GM12864 (cell line): ENCODE data around the gene C3orf20.

Experiments
- DNase-seq: peaks from one replicate; pipeline ENCODE4 v3.0.0-alpha.2; 2011; ENCODE audit warnings: low read depth
- H3K4me3 ChIP-seq: 2 replicates; pipeline ENCODE4 v1.5.1; 2011; ENCODE audit warnings: mild to moderate bottlenecking, low read depth, low read length, control low read depth
- TF ChIP-seq, protein P1 (sequence below): IDR thresholded peaks from 2 replicates; pipeline ENCODE4 v1.5.1; 2011; ENCODE audit warnings: low read depth, mild to moderate bottlenecking, moderate library complexity, low read length, control low read depth, inconsistent platforms; ENCODE audit errors: missing control alignments

C3orf20 gene

DNA sequence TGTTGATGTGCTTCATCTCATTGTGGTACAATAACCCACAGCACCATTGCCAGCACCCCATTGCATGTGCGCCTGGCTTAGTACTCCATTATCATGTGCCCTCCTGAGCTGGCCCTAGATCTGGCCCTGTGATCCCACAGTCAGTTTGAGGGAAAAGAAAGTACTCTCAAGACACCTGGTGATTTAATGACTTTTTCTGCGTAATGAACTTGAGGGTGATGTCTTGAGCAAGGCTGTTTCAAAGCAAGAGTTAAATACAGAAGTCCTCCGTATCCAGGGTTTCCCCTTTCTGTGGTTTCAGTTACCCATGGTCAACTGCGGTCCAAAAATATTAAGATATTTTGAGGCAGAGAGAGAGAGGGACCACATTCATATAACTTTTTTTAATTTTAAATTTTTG lies 16.3 kb downstream of the C3orf20 start:
- peak overlapping the region; percentile 5; the same call in 1 of the 2 replicates for H3K4me3 ChIP-seq
- DNase-seq = peak; percentile 60
- TF ChIP-seq, protein P1, sequence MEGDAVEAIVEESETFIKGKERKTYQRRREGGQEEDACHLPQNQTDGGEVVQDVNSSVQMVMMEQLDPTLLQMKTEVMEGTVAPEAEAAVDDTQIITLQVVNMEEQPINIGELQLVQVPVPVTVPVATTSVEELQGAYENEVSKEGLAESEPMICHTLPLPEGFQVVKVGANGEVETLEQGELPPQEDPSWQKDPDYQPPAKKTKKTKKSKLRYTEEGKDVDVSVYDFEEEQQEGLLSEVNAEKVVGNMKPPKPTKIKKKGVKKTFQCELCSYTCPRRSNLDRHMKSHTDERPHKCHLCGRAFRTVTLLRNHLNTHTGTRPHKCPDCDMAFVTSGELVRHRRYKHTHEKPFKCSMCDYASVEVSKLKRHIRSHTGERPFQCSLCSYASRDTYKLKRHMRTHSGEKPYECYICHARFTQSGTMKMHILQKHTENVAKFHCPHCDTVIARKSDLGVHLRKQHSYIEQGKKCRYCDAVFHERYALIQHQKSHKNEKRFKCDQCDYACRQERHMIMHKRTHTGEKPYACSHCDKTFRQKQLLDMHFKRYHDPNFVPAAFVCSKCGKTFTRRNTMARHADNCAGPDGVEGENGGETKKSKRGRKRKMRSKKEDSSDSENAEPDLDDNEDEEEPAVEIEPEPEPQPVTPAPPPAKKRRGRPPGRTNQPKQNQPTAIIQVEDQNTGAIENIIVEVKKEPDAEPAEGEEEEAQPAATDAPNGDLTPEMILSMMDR = no peak

DNA sequence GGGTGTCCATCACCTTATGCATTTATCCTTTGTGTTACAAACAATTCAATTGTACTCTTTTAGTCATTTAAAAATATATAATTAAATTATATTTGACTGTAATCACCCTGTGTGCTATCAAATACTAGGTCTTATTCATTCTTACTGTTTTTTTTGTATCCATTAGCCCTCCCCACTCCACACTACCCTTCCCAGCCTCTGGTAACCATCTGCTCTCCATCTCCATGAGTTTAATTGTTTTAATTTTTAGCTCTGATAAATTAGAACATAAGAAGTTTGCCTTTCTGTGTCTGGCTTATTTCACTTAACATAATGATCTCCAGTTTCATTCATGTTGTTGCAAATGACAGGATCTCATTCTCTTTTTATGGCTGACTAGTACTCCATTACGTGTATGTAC lies 16.8 kb downstream of the C3orf20 start:
- TF ChIP-seq, protein P1 = no peak
- H3K4me3 ChIP-seq = no peak overlapping the region
- DNase-seq = no peak

DNA sequence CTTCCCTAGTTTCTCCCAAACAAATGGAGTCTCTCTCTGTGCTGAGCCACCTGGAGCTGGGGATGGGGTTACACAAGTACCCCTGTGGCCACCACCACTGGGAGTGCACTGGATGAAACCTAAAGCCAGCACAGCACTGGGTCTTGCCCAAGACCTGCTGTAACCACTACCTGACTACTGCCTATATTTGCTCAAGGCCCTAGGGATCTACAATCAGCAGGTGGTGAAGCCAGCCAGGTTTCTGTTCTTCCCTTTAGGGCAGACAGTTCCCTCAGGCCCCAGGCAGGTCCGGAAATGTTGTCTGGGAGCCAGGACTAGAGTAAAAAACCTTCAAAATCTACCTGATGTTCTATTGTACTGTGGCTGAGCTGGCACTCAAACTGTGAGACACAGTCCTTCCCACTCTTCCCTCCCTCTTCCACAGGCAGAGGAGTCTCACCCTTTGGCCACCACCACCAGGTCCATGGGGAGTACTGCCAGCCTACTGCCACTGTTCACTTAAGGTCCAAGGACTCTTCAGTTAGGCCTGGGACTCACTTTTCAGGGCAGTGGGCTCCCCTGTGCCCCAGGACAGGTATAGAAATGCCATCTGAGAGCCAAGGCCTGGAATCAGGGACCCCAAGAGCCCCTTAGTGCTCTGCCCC lies 23.8 kb downstream of the C3orf20 start:
- H3K4me3 ChIP-seq = no peak overlapping the region
- TF ChIP-seq, protein P1 = no peak
- DNase-seq = no peak

DNA sequence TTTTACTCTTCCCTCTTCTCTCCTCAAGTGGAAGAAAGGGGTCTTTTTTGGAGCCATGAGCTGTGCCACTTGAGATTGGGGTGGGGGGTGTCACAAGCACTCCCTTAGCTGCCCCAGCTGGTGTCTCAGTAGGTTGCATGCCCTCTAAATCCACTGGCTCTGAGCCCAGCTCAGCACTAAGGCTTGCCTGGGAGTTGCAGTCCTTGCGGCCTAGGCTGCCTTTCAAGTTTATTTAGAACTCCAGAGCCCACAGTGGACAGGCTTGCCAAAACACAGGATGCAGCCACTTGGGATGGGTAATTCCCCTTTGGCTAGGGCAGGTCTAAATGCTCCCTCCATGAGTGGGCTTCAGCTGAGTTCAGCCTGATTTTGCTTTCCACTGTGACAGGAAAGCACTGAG lies 24.7 kb downstream of the C3orf20 start:
- DNase-seq = no peak
- H3K4me3 ChIP-seq = no peak overlapping the region
- TF ChIP-seq, protein P1 = no peak

DNA sequence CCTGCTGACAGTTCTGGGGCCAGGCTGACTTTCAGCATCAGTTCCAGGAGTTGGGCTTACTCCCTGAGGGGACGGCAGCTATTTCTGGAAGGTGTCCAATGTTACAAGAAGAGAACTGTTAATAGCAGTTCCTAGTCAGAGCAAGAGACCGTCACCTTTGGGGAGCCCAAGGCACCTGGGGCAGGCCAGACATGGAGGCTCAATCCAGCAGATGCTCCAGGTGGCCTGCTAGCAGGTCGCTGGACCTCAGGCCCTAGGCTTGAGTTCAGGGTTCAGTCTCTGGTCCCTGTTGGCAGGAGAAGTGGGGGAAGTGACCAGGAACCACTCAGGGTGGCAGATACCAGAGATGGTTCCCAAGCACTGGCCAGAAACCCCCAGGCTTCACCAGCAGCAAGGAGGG lies 25.9 kb downstream of the C3orf20 start:
- DNase-seq = no peak
- TF ChIP-seq, protein P1 = no peak
- no peak overlapping the region for H3K4me3 ChIP-seq

DNA sequence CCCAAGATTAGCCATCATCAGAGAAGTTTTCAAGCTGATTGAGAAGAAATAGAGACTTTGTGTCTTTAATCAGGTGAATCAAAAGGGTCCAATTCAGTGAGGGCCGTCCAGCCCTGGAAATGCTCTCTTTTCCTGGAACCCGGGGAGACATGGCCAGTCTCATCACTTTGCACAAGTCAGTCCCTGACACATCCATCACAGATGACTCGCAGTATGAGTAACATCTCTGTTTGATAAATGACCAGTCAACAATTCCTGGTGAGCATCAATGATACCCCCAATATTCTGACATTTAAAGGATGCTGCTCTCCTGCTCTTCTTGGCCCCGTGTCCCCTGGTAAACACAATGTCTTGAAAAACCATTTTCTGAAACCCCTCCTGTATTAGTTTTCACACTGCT lies 26.7 kb downstream of the C3orf20 start:
- H3K4me3 ChIP-seq = no peak overlapping the region
- TF ChIP-seq, protein P1 = no peak
- no peak for DNase-seq

DNA sequence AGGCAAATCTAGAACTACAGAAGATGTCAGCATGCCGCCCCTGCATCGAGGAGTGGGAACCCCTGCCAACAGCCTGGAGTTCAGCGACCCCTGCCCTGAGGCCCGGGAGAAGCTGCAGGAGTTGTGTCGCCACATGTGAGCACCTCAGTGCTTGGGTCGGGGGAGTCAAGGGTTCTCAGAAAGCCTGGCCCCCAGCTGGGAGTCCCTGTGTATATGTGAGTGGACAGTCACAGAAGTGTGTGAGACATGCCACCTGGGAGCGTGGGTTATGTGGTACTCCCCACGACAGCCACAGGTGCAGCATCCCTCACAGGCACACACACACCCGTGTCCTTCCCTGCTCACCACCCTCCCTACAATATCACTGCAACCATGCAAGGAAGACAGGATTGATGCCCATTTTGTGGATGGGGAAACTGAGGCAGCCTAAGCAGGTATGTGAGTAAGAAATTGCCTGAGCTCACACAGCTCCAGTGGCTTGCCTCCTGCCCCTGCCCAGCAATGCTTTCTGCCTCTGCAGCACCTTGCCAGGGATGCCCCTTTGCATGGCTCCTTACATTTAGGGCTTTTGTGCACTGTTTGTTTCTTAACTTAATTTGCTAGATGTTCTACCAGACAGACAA lies 28.3 kb downstream of the C3orf20 start:
- H3K4me3 ChIP-seq = no peak overlapping the region
- DNase-seq = no peak
- TF ChIP-seq, protein P1 = no peak
